Lower lobe of right lung (tissue), 2 donors: ENCODE measurements around the gene WDR19. TPM values are rescaled to one million over a fixed set of nuclear protein-coding genes. Genes with fewer than 3 reads are reported as not detected.

ENCODE experiments used
- ATAC-seq, 2 donors: fragments of 200-7000 bp; cut with Tn5 transposase; one replicate each; pipeline ENCODE4 v1.9.1; 2020 to 2022; ENCODE audit warnings: mild to moderate bottlenecking in 2 of 2, moderate library complexity in 2 of 2
- DNase-seq: peaks from one replicate; pipeline ENCODE4 v3.0.0-alpha.2; 2020
- H3K27ac ChIP-seq: fragments of 200-600 bp; one replicate; pipeline ENCODE4 v1.8.0; 2022
- H3K27me3 ChIP-seq: fragments of 200-600 bp; one replicate; pipeline ENCODE4 v1.8.0; 2022; ENCODE audit warnings: low read depth
- H3K36me3 ChIP-seq: fragments of 200-600 bp; one replicate; pipeline ENCODE4 v1.8.0; 2022; ENCODE audit warnings: mild to moderate bottlenecking
- H3K4me1 ChIP-seq: fragments of 200-600 bp; one replicate; pipeline ENCODE4 v1.8.0; 2022
- H3K4me3 ChIP-seq: fragments of 200-600 bp; one replicate; pipeline ENCODE4 v1.8.0; 2022; ENCODE audit warnings: mild to moderate bottlenecking
- H3K9me3 ChIP-seq: fragments of 200-600 bp; one replicate; pipeline ENCODE4 v1.8.0; 2022
- intact Hi-C: fragments of 100-400 bp; cut with DNase I; formaldehyde crosslinking; loops from one replicate; pipeline ENCODE4 v1.11.0; 2022
- total RNA-seq: library from RNA; stranded (reverse); fragmentation: NEBNext Ultra II Directional; extraction: Animal tissue kit (Norgen Biotek cat#: 25700); gene quantifications from one replicate; pipeline ENCODE4 v1.2.1, GENCODE V29; 2021
- TF ChIP-seq, protein P1 (sequence below): fragments of 200-600 bp; IDR thresholded peaks from one replicate; pipeline ENCODE4 v1.8.0; 2022; ENCODE audit warnings: antibody characterized with exemption, mild to moderate bottlenecking
- donor health status: DM: no; HTN: yes; CAD: no; lungs with severe emphysema.

Gene WDR19
- total RNA-seq, 1 donor from 2014 or later = 40.1 TPM

DNA sequence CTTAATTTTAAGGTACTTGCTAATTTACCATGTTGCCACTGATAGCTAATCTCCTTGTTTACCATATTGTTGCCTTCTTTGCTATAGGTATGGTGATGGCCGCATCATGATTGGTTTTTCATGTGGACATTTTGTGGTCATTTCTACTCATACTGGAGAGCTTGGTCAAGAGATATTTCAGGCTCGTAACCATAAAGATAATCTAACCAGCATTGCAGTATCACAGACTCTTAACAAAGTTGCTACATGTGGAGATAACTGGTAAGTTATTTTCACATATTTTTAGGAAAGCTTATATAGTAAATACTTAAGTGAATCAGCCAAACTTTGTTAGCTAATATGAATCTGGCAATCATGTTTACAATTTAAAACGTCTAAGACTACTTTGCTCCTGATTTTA is 23.1 kb downstream of the WDR19 start:
- H3K4me1 ChIP-seq = peaks cover 13% of the 10 kb centered on the region
- intact Hi-C loops = no loop called here
- peaks cover 30% of the 10 kb centered on the region for H3K36me3 ChIP-seq
- H3K27me3 ChIP-seq = no peaks in the 10 kb centered on the region
- TF ChIP-seq, protein P1, sequence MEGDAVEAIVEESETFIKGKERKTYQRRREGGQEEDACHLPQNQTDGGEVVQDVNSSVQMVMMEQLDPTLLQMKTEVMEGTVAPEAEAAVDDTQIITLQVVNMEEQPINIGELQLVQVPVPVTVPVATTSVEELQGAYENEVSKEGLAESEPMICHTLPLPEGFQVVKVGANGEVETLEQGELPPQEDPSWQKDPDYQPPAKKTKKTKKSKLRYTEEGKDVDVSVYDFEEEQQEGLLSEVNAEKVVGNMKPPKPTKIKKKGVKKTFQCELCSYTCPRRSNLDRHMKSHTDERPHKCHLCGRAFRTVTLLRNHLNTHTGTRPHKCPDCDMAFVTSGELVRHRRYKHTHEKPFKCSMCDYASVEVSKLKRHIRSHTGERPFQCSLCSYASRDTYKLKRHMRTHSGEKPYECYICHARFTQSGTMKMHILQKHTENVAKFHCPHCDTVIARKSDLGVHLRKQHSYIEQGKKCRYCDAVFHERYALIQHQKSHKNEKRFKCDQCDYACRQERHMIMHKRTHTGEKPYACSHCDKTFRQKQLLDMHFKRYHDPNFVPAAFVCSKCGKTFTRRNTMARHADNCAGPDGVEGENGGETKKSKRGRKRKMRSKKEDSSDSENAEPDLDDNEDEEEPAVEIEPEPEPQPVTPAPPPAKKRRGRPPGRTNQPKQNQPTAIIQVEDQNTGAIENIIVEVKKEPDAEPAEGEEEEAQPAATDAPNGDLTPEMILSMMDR = no peak
- H3K27ac ChIP-seq = no peak overlapping the region
- no peak overlapping the region for H3K4me3 ChIP-seq
- H3K9me3 ChIP-seq = no peaks in the 10 kb centered on the region
- ATAC-seq (no peak), DNase-seq (no peak)

DNA sequence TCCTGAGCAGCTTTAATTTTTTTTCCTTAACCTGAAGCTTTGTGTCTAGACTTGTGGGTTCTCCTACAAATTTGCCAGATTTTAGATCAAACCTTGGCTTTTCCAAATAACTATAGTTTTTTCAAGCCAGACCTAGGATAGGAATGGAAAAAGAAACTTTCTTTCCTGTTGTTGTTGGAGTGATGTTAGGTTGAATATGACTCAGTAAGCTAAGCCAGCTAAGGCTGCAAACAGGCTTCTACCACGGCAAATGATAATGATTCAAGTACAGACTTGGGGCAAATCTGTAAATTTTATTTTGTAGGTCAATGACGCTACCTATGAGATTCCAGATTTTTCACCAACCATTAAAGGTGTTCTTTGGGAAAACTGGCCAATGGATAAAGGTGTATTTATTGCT is 45.6 kb downstream of the WDR19 start:
- H3K27me3 ChIP-seq = no peaks in the 10 kb centered on the region
- H3K4me1 ChIP-seq = no peaks in the 10 kb centered on the region
- intact Hi-C loops = no loop called here
- peaks cover 17% of the 10 kb centered on the region for H3K36me3 ChIP-seq
- no peaks in the 10 kb centered on the region for H3K9me3 ChIP-seq
- no peak overlapping the region for H3K27ac ChIP-seq
- no peak for DNase-seq
- no peak for ATAC-seq
- no peak overlapping the region for H3K4me3 ChIP-seq
- TF ChIP-seq, protein P1 = no peak

DNA sequence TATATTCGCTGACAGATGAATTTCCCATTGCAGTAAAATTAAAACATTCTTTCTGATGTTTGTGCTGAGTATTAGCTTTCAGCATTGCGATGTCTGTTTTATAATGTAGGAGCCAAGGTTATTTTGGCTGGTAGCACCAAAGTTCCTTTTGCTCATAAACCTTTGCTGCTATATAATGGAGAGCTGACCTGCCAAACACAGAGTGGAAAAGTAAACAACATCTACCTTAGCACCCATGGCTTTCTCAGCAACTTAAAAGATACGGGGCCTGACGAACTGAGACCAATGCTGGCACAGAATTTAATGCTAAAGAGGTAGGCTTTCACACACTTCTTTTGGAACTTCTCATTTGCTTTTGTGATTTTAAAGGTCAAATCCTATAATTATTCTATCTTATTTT is 46.0 kb downstream of the WDR19 start:
- H3K4me1 ChIP-seq = no peaks in the 10 kb centered on the region
- no peak overlapping the region for H3K4me3 ChIP-seq
- H3K27me3 ChIP-seq = no peaks in the 10 kb centered on the region
- ATAC-seq = no peak
- H3K36me3 ChIP-seq = peaks cover 22% of the 10 kb centered on the region
- no peaks in the 10 kb centered on the region for H3K9me3 ChIP-seq
- intact Hi-C loops = no loop called here
- no peak for DNase-seq
- no peak overlapping the region for H3K27ac ChIP-seq
- TF ChIP-seq, protein P1 = no peak

DNA sequence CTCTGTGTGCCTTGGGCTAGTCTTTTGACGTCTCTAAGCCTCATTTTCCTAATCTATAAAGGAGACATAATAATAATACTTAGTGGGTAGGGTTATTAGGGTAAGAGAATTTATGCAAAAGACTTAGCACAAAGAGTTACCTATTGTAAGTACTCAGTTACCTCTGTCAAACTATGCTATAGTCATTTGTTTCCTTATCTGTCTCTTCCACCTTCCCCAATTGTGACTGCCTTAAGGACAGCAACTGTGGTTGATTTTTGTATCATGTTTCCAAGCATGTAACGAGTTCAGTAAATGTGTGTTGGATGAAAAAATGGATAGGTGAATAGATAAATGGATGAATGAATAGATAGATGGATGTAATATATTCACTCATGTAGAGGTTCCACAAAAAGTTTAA is 48.1 kb downstream of the WDR19 start:
- ATAC-seq (no peak), DNase-seq (no peak)
- intact Hi-C loops = no loop called here
- Histone ChIP-seq H3K4me1 (no peaks in the 10 kb centered on the region), H3K27ac (no peak overlapping the region), H3K27me3 (no peaks in the 10 kb centered on the region), H3K9me3 (no peaks in the 10 kb centered on the region), H3K4me3 (no peak overlapping the region), H3K36me3 (peaks cover 33% of the 10 kb centered on the region)
- TF ChIP-seq, protein P1 = no peak

DNA sequence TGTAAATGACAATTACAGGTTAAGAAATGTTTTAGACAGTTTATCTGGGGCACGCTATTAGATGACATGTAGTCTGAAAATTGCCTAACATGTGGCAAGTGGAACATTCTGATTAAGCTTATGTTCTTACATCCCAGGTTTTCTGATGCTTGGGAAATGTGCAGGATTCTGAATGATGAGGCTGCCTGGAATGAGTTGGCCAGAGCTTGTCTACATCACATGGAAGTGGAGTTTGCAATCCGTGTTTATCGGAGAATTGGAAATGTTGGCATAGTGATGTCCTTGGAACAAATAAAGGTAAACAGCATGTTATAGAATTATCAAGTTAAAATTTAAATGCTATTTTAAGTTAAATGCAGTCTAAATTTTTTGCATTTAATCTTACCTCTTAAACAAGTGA is 49.3 kb downstream of the WDR19 start:
- Histone ChIP-seq H3K4me1 (no peaks in the 10 kb centered on the region), H3K4me3 (no peak overlapping the region), H3K36me3 (peaks cover 40% of the 10 kb centered on the region), H3K27me3 (no peaks in the 10 kb centered on the region), H3K9me3 (no peaks in the 10 kb centered on the region), H3K27ac (no peak overlapping the region)
- TF ChIP-seq, protein P1 = no peak
- no peak for ATAC-seq
- DNase-seq = no peak
- intact Hi-C loops = no loop called here

DNA sequence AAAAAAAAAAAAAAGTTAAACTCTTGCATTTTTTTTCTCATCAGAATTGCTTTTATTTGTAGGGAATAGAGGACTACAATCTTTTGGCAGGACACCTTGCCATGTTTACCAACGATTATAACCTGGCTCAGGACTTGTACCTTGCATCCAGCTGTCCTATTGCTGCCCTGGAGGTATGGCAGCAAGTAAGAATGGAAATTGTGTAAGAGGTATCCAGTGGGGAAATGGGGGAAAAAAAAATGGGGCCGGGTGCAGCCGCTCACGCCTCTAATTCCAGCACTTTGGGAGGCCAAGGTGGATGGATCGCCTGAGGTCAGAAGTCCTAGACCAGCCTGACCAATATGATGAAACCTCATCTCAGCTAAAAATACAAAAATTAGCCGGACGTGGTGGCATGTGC is 49.8 kb downstream of the WDR19 start:
- intact Hi-C loops = no loop called here
- no peaks in the 10 kb centered on the region for H3K9me3 ChIP-seq
- no peak for ATAC-seq
- no peak overlapping the region for H3K4me3 ChIP-seq
- TF ChIP-seq, protein P1 = no peak
- peaks cover 42% of the 10 kb centered on the region for H3K36me3 ChIP-seq
- DNase-seq = no peak
- no peak overlapping the region for H3K27ac ChIP-seq
- H3K4me1 ChIP-seq = no peaks in the 10 kb centered on the region
- H3K27me3 ChIP-seq = no peaks in the 10 kb centered on the region
